HT1080 (cell line): Measurements from ENCODE around the gene GPC6. TPM values are rescaled to one million over a fixed set of nuclear protein-coding genes. Genes with fewer than 3 reads are reported as not detected.
"Not testable (repeated sequence)": the region's sequence is repeated elsewhere in the genome, so short reads cannot be mapped to it uniquely, and the experiment has no call there.

ENCODE experiments used
- DNase-seq: peaks from one replicate; pipeline ENCODE4 v3.0.0-alpha.2; 2015; ENCODE audit warnings: low read depth
- total RNA-seq: library from RNA; depleted of rRNA; stranded (reverse); fragments of >200 nt; shearing (Covaris generic); gene quantifications from 2 replicates; pipeline ENCODE4 v1.2.3, GENCODE V29; 2014

The GPC6 gene
- total RNA-seq, 1 experiment from 2014 or later = 9.0 TPM

DNA sequence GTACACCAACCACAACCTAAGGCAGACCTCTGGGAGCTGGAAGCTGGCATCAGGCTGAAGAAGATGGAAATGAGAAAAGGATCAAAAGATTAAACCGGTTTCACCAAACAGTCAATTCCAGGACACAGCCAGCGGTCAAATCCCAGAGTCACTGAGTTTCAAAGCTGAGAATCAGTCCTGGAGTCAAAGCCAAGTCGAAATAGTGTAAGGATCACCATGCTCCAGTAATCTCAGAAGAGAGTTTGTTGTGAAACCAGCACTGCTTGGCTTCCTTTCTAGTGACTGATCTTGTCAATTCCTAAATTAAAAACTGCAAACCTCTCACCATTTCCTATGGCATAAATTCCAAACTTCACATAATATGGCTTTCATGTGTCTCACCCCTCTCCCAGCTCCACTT is 198.8 kb downstream of the GPC6 start:
- no peak for DNase-seq

DNA sequence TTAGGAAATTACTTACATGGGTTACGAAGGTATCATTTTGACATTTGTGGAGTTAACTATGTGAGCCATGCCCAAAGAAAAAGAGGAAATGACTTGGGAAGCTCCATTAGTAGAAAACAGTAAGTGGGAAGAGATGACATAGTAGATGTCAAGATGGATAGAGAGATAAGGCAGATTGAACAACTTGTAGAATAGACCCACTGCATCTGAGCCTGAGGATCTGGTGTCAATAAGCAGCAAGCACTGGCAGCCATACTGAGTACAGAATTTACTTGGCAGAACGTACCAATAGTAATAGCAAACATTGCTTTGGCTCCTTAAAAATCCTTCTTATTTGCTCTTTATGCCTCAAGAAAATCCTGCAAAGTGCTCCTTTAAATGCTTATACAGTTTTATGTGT is 203.8 kb downstream of the GPC6 start:
- no peak for DNase-seq

DNA sequence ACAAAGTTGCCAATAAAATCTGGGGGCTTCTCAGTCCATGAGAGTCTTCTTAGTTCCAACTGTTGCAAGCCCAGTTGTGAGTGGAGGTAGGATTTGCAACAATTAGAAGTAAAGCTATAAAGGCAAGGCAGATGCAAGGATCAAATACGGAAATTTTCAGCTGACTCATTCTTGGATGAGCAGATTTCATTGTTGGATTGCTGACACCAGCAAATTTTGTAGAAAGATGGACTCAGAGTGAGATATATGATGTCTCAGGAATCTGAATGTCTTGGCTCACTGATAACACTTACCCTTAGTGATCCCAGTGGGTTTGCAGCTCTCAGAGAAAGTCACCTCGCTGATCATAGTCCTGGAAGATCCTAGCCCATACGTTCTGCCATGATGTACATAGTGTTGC is 209.0 kb downstream of the GPC6 start:
- DNase-seq = no peak

DNA sequence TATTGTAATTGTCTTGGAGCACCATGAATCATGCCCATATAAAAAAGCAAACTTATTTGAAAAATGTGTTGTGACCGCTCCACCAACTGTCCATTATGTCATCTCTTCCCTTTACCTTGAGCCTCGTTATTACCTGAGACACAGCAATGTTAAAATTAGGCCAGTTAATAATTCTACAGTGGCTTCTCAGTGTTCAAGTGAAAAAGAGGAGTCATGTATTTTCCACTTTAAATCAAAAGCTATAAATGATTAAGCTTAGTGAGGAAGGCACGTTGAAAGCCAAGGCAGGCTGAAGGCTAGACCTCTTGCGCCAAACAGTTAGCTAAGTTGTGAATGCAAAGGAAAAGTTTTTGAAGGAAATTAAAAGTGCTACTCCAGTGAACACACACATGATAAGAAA is 210.5 kb downstream of the GPC6 start:
- no peak for DNase-seq

DNA sequence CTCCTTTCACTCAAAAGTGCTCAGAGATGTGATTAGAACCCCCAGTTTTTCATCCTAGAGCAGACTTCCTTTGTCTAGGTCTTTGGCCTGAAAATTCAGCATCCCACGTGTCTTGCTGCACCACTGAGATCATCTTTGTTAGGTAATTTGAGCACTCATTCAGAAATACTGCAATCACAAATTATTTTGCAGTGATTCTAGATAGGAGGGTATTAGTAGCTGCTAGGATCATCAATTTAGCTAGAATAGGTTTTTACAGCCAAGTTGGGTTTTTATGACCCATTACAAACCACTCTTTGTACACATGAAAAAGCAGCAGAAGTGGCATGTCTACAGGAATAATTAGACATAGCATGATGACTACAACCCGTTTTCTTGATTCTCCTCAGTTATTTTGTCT is 219.6 kb downstream of the GPC6 start:
- DNase-seq = no peak

DNA sequence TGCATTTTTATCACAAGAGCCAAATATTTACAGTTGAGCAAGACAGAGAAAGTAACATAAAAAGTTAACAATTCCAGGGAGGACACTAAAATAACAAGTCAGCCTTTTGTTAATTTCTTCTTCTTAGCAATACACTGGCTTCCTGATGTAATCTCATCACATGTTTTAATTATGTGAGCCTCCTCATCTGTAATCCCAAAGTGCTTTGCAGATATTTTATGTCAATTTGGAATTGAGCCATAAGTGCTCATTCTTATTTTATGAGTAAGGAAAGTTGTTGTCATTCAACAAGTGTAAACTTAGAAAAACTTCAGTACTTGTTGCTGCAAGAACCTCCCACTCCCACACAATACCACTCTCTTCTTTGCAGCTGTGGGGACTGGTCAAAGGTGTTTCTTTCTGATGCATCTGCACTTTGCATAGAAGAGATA is 223.6 kb downstream of the GPC6 start:
- peak; percentile 8 for DNase-seq

DNA sequence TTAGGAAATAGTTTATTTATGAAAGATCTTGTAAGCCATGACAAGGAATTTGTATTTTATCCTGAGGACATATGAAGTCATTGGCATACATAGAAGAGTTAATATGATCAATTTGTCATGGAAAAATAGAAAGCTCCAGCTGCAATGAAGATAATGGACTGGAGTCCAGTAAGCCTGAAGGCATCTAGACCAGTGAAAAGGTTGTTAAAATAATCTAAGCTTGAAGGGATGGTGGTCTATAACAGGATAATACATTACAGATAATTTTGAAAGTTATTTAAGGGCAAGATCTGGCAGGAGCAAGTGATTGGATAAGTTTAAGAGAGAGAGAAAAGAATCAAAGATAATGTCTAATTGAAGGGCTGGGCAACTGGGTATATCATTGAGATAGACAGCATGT is 224.2 kb downstream of the GPC6 start:
- DNase-seq = no peak

DNA sequence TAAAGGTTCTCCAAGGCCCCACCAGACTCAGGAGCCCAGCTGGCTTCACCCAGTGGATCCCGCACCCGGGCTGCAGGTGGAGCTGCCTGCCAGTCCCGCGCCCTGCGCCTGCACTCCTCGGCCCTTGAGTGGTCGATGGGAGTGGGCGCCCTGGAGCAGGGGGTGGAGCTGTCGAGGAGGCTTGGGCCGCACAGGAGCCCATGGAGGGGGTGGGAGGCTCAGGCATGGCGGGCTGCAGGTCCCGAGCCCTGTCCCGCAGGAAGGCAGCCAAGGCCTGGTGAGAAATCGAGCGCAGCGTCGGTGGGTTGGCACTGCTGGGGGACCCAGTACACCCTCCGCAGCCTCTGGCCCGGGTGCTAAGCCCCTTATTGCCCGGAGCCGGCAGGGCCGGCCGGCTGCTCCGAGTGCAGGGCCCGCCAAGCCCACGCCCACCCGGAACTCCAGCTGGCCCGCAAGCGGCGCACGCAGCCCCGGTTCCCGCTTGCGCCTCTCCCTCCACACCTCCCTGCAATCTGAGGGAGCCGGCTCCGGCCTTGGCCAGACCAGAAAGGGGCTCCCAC is 228.1 kb downstream of the GPC6 start:
- DNase-seq = not testable (repeated sequence)

DNA sequence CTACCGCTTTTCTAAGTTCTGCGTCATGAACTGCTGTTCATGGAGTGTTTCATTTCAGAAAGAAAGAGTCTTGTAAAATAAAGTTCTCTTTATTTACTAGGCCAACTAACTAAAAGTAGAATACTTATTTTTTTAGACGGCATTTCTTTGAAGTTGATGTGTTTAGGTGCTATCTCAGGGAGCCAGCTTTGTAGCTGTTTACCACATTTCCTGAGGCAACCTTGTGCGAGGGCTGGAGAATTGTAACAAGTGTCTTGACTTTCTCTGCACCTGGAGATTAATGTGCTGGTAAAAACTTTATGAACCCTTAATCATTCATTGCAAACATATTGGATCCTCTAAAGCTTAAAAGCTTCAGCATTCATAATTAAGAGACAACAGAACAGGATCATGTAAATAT is 229.3 kb downstream of the GPC6 start:
- DNase-seq = no peak

DNA sequence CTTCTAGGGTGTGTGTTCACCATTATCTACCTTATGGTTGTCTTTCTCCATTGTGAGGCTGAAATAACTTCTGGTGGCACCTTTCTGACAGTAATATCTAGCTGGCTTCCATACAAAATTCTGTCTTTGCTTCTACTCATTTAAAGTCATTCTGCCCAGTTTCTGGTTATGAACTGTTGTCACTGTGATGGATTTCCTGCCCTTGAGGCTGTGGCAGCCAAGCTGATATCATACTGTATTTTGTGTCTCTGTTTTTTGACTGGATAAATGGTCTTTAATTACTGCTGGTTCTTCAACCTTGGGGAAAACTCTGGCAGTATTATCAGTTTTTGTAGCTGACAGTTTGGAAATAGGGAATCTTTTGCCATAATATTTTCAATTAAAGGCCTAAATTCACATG is 233.4 kb downstream of the GPC6 start:
- no peak for DNase-seq

DNA sequence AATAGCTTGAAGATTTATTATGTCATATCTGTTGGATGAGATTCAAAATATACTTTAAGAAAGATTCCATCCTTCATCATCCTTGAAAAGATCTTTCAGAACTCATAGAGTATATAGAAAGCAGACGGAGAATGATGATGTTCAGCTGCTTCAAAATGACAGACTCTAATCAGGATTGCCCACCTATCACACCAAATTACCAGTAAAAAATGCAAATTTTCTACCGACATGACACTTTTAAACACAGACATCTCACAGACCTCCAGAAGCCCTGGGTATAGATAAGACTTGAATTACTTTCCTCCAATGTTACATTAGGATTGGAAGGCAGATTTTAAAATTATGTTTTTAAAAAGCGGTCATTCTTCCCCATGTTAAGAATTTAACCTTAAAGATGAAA is 235.5 kb downstream of the GPC6 start:
- no peak for DNase-seq

DNA sequence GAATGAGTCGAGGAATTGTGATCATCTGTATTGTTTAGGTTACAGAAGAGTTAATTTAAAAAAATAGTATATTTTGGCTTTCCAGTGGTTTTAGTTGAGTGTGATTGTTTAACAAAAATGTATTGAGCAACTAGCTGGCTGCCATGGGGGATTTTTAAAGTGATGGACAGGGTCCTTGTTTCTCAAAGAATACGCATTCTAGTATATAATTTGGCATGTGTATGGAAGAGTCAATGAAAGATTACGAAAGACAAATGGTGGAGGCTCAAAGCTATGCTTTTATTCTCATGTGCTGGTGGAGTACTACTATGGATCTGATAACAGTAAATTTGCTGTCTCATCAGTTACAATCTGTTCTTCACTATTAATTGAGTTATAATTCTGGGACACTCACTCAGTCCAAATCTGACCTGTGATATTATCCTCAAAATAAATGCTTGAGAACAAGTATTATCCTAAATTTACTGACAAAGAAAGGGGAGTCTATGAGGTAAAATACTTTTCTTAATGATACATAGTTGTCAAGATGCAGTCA is 240.0 kb downstream of the GPC6 start:
- DNase-seq = no peak

DNA sequence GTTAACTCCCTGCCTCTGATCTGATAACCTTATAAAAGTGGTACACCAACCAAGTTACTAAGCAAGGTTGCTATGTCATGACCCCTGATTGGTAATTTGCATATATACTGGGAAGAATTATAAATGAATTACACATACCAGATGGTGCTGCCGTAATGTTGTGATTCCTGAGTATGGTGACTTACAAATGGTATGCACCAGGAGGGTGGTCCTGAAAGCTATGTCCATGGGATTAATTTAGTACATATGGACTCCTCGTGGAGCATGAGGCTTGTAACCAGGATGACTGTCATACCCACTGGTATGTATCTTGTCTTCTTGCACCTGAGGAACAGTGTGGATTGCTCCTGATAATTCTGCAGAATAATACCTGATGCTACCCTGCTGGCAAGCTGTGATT is 240.6 kb downstream of the GPC6 start:
- DNase-seq = no peak

DNA sequence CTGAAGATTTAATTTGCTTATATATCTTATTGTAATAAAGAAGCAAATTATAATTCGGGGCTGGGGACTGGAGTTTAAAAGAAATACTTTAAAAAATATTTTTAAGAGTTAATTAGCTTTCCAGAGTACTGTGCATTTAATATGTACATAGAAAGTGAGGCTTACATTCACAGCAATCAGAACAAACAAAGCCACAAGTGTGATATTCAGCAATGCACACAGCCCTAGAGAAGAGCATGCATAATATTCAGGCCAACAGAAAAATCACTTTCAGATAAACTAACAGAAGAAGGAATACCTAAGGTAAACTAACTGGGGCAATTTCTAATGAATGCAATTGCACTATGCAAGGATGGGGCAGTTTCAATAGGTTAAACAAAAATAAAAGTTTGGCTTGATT is 241.8 kb downstream of the GPC6 start:
- no peak for DNase-seq

DNA sequence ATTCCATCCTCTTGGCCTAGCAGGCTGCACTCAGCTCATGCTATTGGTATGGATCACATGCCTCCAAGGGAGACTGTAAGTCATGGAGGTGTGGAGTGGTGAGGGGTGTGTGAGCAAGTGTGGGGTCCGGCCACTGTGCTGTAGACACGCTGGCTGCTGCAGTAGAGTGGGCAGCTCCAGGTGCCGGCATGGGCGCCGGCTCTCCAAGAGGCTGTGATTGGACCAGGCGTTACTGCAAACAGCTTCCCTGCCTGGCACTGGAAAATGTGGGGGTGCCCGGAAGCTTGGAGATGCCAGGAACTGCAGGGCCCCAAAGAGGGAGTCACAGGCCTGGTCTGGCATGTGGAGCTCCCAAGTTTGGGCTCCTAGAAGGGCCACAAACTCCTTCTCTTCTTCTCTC is 245.7 kb downstream of the GPC6 start:
- no peak for DNase-seq

DNA sequence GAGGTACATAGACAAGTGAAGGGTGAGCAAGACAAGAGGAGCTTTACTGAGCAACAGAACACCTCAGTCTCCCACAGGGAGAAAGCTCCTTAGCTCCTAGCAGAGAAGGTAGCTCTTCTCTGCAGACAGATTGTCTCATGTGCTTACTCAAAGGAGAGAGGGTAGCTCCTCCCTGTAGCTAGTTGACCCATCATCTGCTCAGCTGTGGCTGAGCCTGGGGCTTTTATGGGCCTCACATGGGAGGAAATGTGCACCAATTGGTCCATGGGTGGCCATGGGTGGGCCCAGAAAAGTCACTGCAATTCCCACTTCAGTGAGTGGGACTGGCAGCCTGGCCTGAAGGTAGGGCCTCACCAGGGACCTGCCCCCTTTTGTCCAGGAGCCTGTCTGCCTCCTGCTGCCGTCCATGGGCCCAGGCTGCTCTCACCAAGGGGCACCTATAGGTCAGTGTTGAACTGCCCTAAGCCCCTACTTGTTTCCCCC is 246.2 kb downstream of the GPC6 start:
- no peak for DNase-seq

DNA sequence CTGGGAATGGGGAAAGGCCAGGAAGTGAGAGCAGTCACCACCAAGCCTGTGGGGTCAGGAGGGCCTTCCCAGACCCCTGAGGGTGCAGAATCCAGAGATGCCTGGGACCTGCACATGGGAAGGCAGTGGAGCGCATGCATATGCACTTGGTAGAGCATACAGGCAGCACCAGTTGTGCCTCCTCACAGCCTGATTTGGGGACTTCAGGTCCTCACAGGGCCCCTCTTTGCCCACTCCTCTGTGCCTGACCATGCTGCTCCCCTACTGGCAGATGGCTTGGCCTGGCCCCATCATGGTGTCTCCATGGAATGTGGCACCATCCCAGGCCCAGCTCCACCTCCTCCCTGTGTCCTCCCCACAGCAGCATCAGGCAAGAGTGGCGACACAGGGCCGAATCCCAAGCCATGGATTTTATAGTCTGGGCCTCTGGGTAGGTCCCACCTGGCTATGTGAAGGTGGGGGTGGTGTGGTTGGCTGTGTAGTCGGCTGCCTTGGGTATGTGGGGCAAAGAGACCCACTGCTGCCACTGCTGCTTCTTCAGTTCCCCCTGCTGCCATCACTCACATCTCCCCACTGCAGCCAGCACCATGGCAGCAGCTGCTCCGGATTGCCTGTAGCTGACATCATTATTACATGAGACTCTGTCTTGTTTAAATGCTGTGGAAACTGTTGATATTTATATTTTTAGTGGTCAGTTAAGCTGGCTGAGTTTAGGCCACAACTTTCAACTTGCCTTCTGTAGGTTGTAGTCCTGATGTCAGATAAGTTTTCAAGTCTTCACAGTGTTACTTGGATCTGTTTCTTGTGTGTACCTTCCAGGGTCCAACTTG is 247.0 kb downstream of the GPC6 start:
- DNase-seq = no peak

DNA sequence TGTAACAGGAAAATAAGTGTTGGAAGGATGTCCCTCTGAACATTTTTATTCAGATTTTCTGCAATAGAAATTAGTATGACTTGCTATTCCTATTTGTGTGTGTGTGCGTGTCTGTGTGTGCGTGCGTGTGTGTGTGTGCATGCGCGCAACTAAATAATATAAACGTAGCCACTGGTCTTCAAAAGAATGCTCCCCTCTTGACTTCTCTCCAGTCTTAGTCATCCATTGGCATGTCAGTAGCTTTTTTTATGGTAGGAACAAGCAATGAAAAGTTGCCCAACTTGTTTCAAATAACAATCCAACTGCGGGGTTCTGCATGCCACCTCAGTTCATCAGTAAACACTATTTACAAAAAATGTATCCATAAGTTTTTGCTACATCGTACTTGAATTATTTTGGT is 249.6 kb downstream of the GPC6 start:
- DNase-seq = peak; percentile 33

DNA sequence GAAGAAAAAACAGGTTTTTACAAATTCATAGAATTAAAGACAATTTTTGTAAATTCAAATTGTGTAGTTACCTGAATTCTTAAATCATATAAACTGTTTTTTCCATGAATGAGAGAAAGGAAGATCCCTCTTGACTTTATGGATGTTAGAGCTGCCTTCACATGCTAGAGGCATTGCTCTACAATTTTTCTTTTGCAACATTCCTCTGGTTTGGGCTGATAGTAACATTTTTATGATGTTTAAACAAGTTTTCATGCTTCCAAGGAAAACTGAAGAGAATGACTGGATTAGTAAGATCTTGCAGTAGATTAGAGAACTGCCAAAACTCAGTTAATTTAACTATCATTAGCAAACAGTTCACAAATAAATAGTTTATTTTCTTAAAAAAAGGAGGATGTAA is 250.6 kb downstream of the GPC6 start:
- no peak for DNase-seq

DNA sequence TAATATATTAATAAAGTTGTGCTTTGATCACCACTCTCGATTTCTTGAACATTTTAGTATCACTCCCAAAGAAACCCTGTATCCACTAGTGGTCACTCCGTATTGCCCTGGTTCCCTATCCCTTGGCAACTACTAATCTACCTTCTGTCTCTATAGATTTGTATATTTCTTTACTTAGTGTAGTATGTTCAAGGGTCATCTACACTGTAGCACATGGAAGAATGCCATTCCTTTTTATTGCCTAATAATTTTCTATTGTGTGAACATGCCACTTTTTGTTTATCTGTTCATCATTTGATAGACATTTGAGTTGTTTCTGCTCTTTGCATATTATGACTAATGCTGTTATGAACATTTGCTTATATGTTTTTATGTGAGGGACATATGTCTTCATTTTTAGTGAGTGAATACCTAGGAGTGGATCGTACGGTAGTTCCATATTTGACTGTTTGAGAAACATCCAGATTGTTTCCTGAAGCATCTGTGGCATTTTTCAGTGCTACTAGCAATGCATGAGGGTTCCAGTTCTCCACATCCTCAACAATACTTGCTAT is 254.0 kb downstream of the GPC6 start:
- no peak for DNase-seq

DNA sequence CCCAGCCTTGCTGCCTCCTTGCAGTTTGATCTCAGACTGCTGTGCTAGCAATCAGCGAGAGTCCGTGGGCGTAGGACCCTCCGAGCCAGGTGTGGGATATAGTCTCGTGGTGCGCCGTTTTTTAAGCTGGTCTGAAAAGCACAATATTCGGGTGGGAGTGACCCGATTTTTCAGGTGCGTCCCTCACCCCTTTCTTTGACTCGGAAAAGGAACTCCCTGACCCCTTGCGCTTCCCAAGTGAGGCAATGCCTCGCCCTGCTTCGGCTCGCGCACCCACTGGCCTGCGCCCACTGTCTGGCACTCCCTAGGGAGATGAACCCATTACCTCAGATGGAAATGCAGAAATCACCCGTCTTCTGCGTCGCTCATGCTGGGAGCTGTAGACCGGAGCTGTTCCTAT is 269.5 kb downstream of the GPC6 start:
- DNase-seq = not testable (repeated sequence)

DNA sequence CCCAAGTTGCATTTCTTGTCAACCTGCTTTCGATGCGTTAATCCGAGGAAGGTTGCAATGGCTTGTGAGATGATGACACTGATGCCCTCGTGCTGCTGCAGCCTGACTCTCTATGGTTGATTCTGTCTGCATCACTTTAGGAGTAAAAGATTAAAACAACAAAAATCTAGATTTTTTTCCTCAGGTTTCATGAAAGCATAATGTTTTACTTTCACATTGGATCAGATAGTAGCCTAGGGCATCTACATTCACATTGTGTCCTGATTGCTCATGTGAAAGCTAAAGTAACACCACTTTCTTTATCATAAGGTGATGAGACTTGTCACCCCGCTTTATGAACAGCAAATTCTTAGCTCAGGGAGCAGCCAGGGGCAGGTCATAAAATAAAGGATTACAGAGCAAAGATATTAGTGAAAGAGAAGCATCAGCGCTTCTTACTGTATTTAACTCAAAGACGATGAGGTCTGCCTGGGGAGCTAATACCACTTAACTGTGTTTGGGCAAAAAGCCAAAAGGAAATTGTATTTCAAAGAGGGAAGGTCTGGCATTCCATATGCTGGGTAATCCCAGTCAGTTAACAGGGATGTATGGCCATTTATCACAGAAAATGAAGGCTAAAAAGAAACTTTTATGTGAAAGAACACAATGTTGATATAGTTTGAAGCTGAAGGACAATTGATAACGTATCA is 270.5 kb downstream of the GPC6 start:
- no peak for DNase-seq
